HG02970 (cell line): ENCODE data around the gene FOSL2.

ENCODE experiments used
- ATAC-seq: cut with Tn5 transposase; IDR thresholded peaks from one replicate; pipeline ENCODE4 v1.9.1; 2021; ENCODE audit warnings: mild to moderate bottlenecking, moderate library complexity, moderate number of reproducible peaks; ENCODE audit not compliant: unreplicated experiment, low FRiP score

FOSL2 gene

DNA sequence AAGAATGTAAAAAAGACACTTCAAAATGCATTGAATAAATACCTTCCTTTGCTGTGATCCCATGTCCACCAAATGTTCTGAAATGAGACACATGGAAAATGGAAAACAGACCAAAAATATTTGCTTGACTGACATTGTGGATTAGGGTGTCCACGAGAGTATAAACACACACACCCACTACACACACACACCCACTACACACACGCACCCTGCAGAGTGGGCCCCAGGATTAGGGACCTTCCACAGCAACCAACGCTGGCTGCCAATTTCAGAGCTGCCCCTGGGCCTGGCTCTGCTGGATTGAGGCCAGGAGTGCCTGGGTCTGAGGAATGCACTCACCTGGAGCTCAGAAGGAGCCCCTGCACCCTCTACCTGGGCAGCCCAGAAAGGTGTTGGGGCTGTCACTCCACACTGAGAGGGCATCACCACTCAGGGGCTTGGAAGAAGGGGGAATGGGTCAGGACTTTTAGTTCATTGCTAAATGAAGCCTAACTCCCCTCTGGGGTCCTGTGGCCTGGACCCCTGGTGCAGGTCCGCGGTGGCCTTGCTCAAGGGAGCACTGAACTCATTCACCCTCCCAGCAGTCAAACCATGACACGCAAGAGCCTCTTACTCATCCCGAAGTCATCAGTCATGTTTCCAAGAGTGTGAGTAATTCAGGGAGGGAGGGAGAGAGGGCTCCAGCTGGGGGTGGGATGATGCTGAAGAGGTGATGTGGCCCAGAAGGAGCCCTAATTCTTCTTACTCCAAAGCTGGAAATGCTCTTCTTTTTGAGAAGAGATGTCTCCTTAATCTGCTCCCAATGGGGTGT lies 53.0 kb downstream of the FOSL2 start:
- no peak for ATAC-seq

DNA sequence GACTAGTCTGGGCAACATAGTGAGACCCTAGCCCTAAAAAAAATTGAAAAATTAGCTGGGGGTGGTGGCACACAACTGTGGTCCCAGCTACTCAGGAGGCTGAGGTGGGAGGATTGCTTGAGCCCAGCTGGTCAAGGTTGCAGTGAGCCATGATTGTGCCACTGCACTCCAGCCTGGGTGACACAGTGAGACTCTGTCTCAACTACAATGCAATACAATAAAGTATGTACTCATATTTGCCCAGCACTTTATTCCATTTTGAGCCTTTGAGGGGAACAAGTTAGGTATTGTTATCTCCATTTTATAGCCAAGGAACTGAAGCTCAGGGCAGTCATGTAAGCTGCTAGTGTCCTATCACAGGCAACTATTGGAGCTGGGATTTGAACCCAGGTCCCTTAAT lies 53.9 kb downstream of the FOSL2 start:
- ATAC-seq, result no peak

DNA sequence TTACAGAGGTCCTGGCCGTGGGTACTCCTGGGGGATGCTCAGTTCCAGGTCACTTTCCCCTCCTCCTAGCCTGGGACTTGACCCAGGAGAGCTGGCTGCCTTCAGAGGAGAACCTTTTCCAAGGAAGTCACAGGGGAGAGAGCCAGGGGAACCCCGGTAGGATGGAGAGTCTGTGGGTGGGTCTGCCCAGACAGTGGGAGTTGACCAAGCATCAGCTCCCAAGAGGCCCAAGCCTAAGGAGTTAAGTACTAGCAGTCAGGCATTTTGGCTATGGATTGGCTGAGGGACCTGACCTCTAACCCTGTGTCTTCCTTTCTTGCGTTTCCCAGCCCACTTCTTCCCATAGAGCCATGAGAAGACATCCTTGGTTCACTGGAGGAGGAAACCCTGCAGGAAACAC lies 54.4 kb downstream of the FOSL2 start:
- no peak for ATAC-seq

DNA sequence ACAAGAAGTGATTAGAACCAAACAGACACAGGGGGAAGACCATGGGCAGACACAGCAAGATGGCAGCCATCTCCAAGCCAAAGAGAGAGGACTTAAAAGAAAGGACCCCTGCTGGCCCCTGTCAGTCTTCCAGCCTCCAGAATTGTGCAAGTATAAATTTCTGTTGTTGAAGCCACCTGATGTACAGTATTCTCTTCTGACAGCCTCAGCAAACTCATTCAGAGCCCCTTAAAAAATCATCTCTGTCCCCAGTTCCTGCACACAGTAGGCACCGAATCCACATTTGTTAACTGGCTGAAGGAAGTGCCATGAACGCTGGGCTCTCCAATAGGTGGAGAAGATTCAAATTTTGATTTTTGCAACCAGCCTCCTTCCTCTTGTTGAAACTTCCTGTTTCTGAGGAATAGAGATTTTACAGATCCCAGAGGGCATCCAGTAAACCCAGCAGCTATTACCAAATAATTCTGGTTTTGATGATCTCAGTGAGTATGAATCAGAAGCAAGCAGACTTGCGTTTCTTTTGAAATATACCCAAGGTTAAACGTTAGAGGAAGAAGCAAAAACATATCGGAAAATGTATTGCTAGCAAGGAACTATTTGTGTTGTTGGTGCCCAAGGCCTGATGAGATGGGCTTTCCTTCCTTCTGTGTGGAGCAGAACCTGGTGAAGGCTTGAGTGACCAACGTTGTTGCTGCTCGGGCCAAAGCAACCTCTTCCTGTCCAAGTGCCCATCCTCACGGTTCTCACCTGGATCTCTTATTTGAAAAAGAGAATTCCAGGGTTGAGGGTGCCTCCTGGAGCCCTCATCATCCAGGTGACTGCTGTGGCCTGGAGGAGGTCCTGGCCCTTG lies 55.5 kb downstream of the FOSL2 start:
- ATAC-seq, result no peak

DNA sequence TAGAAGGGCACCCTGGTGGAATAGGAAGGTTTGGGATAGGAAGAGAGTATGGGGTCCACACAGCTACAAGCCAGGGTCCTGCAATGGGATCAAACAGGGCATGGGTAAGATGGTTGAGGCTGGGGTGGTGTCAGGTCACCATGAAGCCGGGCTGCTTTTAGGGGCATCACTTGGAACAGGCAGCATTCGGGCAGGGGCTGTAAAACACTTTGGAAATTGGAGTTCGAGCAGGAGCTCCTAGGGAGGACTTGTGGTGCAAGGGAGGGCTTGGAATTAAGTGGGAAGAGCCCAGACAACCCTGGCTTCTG lies 56.1 kb downstream of the FOSL2 start:
- no peak for ATAC-seq

DNA sequence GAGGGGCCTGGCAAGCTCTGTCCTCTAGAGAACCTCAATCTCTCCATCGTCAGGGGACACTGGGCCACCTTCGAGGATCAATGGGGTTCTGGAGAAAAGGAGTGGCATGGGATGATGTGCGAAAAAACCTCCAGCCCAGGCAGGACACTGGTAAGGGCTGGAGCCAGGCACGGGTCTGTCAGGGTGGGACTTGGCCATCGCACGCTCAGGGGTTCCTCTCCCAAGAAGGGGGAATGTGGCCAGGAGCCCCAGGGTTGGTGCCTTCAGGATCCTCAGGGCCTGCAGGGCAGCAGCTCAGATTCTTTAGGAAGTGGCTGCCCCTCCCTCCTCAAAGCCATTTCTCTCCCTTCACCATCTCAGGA lies 56.4 kb downstream of the FOSL2 start:
- no peak for ATAC-seq

DNA sequence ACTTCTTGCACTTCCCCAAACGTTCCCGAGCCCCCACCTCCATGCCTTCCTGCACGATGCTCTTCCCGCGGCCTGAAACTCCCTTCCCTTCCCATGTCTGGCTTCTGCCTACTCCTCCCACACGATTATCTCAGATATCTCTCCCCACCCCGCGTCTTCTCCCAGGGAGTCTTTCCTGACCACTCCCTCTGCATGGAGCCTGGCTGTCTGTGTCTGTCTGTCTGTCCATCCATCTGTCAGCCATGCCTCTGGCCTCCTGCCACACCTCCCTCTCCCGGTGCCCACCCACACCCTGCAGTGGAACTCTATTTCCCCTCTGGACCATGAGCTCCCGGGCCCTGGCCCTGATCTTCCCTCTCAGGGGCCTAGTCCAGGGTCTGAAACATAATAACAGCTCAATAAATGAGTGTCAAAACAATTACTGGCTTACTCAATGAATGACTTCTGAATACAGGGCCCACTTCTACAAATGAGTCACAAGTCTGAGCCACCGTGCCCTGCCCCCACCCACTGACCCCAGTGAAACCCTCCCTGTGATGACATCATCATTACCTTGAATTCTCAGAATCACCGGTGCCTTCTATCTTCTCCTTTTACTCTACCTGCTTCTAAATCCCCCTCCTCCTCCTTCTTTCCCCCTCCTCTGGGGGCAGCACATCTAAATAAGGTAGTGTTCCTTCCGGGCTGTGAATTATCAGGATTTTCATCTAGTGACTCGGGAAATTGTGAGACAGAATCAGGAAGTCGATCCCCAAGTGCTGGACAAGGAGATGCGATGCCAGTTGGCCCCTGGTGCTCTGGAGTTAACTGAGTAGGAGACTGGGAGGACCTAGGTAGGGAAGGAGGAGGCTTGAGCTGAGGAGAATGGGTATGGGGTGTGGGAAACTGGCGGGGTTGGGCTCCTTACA lies 57.1 kb downstream of the FOSL2 start:
- no peak for ATAC-seq

DNA sequence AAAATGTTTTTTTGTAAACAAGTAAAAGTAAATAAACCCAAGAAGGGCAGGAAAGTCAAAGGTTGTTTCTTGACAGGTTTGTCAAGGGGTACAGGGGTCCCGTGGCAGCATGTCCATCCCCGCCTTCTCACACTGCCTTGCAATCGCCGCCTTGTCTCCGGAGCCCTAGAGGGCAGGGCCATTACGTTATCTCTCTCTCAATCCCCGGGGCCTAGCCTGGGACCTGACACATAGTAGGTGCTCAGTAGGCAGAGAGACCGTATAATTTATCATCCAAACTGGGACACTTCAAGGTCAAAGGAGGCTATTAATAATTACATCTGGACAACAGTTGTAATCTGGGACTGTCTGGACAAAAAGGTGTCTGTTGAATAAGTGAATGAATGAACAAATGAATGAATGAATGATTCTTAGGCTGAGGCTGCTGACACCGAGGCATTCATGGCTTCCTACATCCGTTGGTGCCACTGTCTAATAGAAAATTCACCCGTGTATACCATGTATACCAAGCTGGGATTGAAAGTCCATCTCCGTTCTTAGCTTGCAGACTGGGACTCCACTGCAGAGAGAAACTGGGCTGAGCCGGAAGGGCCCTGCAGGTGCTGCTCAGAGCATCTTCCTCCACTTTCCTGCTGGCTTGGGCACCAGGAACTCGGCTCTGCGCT lies 58.4 kb downstream of the FOSL2 start:
- no peak for ATAC-seq

DNA sequence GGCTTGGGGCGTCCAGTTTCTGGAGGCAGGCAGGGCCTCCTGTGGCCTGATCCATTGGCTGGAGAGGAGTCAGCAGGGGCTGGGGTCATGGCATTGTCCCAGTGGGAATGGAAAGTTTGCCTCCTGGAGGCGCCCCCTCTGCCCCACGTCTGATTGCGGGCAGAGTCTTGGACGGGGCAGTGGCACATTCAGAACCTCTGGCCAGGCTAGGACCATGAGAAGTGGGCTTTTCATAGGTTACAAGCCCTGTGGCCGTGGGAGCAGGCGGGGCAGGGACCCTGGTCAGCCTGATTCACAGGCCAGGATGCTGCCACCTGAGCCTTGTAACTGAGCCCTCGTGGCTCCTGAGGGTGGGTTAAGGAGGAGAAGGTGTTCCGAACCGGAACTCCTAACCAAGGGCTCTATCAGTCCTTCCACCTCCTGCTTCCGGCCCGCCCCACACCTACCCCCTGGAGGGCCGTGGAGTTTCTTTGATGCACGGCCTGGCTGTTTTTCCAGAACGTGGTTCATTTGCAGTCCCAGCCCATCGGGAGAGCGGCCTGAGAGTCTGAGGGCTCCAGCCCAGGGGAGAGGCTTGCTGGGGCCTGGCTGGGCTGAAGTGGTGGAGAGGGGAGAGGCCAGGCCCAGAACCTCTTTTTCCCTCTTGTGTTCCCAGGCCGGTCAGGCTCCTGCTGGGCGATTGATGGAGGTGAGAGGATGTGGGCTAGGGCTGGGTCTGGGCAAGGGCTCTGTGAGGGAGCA lies 59.3 kb downstream of the FOSL2 start:
- ATAC-seq, result no peak

DNA sequence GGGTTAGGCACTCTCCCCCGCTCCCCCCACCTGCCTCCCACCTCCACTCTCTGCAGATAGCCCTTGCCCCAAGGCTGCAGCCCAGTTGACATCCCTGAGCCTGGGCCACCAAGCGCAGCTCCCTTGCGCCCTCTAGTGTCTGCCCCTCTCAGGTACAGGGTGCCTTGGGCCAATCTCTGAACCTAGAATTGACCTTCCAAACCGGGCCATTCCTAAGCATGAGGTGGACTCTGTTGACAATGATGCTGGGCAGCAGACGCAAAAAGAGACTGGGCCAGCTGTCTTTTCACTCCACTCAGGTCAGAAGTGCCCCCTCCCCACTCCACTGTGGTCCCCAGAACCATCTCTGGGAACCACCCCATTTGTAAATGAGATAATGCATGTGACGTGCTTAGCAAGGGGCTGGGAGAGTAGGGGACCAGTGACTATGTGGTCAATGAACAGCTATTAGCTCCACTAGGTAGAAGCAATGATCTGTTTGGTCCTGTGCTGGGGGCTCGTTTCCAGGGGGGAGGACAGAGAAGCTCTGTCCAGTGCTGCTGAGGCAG lies 60.0 kb downstream of the FOSL2 start:
- no peak for ATAC-seq

DNA sequence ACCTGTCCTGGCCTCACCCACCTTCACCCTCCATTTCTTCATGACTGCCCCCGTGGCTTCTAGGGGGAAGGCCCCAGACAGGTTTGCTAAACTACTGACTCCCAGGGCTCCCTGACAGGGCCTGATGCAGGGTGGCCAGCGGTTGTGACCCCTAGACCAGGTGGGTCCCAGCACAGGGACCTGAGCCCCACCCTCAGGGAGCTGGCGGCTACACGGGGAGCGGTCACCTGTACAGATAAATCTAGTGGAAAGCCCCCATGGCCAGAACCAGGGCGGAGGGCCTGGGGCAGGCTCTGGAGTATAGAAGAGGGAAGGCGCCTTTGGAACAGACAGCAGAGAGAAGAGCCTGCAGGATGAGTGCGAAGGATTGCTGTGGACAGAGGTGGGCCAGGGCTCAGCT lies 60.7 kb downstream of the FOSL2 start:
- ATAC-seq, result no peak

DNA sequence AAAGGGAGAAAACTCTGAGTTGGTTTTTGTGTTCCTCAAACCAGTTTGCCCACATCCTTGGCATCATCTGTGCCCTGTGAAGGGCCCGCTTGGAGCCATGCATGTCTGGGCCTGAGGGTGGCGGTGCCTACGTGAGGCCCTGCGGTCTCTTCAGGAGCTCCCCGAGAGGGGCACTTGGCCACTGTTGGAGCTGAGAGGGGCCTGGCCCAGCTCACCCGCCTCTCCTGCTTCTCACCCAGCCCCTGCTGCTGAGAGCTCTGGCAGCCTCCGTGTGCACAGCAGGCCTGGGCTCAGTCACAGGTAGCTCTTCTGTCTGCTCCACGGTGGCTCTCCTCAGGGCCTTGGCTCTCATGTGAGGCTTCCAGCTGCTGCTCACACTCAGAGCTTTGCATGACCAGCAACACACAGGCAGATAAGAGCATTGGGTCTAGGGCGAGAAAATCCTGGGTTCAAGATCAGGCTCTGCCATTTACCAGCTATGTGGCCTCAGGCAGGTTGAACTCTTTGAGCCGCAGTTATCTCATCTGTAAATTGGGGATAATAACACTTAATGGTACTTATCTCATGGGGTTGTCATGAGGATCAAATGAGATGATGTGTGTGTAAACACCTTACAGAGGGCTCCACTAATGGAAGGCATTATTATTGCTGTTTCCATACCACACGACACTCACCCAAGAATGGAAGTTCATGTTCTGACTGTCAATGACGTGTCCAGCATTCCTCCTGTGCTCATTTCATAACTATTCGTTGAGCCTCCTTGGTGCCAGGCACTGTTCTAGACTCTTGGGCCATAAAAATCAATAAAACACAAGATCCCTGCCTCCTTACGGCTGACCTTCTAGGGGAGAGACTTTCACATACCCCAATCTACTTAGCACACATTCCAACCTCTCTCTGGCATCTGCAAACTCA lies 61.6 kb downstream of the FOSL2 start:
- no peak for ATAC-seq

DNA sequence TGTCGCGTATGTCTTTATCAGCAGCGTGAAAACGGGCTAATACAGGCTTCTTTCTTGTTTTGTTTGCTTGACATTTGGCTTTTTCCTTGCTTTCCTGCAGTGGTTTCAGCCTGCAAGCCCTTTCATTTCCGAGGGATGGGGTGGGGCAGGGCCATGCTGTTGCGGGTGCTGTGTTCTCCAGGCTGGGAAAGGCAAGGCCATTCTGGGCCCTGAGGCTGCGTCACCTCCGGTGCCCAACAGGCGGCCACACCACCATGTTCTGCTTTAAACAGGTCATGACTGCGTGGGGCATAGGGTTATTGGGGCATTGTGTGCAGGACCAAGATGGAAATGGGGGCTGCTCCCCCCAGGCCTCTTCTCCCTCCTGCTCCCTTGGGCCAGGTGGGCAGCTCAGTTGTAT lies 64.6 kb downstream of the FOSL2 start:
- no peak for ATAC-seq

DNA sequence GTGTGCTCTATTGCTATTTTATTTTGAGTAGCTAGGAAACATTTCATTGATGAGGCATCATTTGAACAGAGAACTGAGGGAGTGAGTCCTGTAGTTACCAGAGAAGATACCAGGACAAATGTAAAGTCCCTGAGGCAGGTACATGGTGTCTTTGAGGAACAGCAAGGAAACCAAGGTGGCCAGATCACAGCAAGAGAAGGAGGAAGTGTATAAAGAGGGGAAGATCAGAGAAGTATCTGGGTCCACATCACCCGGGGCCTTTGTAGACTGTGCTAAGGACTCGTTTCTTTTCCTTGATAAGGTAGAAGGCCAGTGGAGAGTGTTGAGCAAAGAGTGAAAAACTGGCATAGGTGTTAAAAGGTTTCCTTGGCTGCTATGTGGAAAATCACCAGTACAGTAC lies 68.4 kb downstream of the FOSL2 start:
- no peak for ATAC-seq

DNA sequence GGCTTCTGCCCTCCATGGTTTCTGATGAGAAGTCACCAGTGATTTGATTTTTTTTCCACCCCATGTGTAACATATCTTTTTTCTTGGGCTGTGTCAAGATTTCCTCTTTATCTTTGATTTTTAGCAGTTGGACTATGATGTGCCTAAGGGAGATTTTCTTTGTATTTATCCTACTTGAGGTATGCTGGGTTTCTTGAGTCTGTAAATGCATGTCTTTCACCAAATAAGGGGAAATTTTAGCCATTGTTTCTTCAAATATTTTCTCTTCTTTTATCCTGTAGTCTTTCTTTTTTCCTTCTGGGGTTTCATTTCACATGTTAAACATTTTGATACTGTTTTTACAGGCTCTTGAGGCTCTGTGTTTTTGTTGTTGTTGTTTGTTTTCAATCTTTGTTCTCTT lies 69.5 kb downstream of the FOSL2 start:
- ATAC-seq, result no peak

DNA sequence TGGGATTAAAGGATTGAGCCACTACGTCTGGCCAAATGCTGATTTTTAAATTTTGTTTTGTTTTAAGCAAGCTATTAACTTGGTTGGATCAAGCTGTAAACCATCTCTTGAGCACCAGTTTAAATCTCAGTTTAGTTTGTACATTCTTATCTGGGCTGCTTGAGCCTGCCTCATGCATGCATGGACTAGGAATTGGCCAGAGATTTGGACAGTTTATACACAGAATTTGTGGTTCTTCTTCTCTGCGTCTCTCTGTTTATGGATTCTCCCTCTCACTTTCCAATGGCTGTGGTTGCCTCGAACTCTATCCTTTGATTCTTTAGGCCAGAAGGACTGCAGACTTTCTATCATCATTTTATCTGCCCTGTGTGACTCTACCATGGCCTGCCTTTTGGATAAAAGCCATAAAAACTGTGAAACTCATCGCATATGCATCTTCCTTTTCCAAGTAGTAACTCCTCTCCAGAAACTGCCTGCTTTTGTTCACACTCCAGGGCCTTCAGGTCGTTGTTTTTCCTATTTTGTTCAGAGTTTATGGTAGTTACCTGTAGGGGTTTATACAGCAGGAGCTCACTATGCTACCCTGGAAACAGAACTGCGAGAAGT lies 70.7 kb downstream of the FOSL2 start:
- no peak for ATAC-seq

DNA sequence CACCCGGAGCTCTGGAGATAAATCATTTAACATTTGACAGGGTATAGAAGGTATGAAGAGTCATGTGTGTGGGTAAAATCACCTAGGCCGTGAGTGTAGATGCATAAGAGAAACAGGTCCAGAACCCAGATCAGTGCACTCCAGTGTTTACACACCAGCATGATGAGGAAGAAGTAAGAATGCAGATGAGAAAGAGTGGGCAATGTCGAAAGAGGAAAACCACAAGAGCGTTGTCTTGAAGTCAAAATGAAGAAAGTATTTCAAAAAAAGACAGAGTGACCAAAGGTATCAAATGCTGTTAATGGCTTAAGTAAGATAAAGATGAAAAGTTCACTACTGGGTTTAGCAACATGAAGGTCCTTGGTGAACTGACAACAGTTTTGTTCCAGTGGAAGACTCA lies 71.2 kb downstream of the FOSL2 start:
- ATAC-seq, result no peak
